Measurements from ENCODE around the gene OAS3. TPM values are rescaled to one million over a fixed set of nuclear protein-coding genes. Genes with fewer than 3 reads are reported as not detected.

OAS3 gene
- total and polyA plus RNA-seq, 4 experiments from 2014 or later: 14.4 to 31.3 (median 21.4) TPM

- peaks cover 0 to 4% (median 0%) of the 10 kb centered on the region in 8 donors for H3K9me3 Mint-ChIP-seq
- peak overlapping the region; percentile 24 to 88 (median 67) for H3K27ac Mint-ChIP-seq
- Histone ChIP-seq H3K36me3 (ENCODE audit: insufficient read depth, low read length) (peaks cover 65% of the 10 kb centered on the region), H3K4me1 (ENCODE audit: insufficient read depth, low read length) (peaks cover 9% of the 10 kb centered on the region), H3K27me3 (ENCODE audit: insufficient read depth, low read length) (no peaks in the 10 kb centered on the region), H3K27ac (ENCODE audit: low read depth, low read length) (no peak overlapping the region), H3K9me3 (ENCODE audit: control insufficient read depth in 1 of 2, low read length in 2 of 2) (no peaks in the 10 kb centered on the region), H3K4me3 (ENCODE audit: low read length in 2 of 2) (no peak overlapping the region)
- no peak overlapping the region for H3K4me3 Mint-ChIP-seq
- DNase-seq: peak; percentile 37 to 62 (median 50)
- peaks cover 22 to 26% (median 24%) of the 10 kb centered on the region in 4 donors for H3K4me1 Mint-ChIP-seq
- no peaks in the 10 kb centered on the region for H3K27me3 Mint-ChIP-seq
- peaks cover 88 to 89% of the 10 kb centered on the region in 2 donors for H3K36me3 Mint-ChIP-seq
- CTCF ChIA-PET (ENCODE audit: partially characterized antibody): interaction anchor here (0.6 to 7.5 kb wide), 41 partner anchors 8 to 233 kb away, joined by 3 to 112 read pairs (median 4); partner anchors contain the start of genes OAS1 and OAS2
- intact Hi-C loops (cut with micrococcal nuclease): loop anchor here (1.0 to 10.0 kb wide), 5 partner anchors 14 to 182 kb away; partner anchors contain the start of gene OAS2
- POLR2A ChIA-PET (ENCODE audit: partially characterized antibody): interaction anchor here (0.6 to 7.5 kb wide), 4 partner anchors 14 to 160 kb away, joined by 3 to 101 read pairs (median 6); partner anchors contain the start of genes OAS2 and OAS3
Observed at GRCh38 chr12:112992541-112993398, 54.5 kb downstream of the OAS3 start.

- Mint-ChIP-seq H3K27ac (peak overlapping the region in 2 of 7 donors; percentile 28 to 38), H3K4me3 (no peak overlapping the region), H3K27me3 (no peaks in the 10 kb centered on the region), H3K9me3 (peaks cover 0 to 4% (median 0%) of the 10 kb centered on the region in 8 donors), H3K36me3 (peaks cover 89% of the 10 kb centered on the region in 2 donors), H3K4me1 (peaks cover 4 to 18% (median 8%) of the 10 kb centered on the region in 4 donors)
- intact Hi-C loops (cut with micrococcal nuclease): loop anchor here (10.0 kb wide), 1 partner anchor 100 kb away; no protein-coding TSS in a partner anchor
- CTCF ChIA-PET (ENCODE audit: partially characterized antibody): interaction anchor here (1.1 to 7.5 kb wide), 3 partner anchors 18 to 35 kb away, joined by 3 to 112 read pairs (median 24); partner anchors contain the start of gene OAS2
- Histone ChIP-seq H3K27ac (ENCODE audit: low read depth, low read length) (no peak overlapping the region), H3K36me3 (ENCODE audit: insufficient read depth, low read length) (peaks cover 65% of the 10 kb centered on the region), H3K4me1 (ENCODE audit: insufficient read depth, low read length) (no peaks in the 10 kb centered on the region), H3K9me3 (ENCODE audit: control insufficient read depth in 1 of 2, low read length in 2 of 2) (no peaks in the 10 kb centered on the region), H3K4me3 (ENCODE audit: low read length in 2 of 2) (no peak overlapping the region), H3K27me3 (ENCODE audit: insufficient read depth, low read length) (no peaks in the 10 kb centered on the region)
- POLR2A ChIA-PET (ENCODE audit: partially characterized antibody): no interaction called here
- no peak for DNase-seq
Observed at GRCh38 chr12:112995008-112995407, 56.7 kb downstream of the OAS3 start.

GRCh38 chr12:112996501-112996900 lies 58.2 kb downstream of the OAS3 start:
- peaks cover 62% of the 10 kb centered on the region for H3K36me3 ChIP-seq (ENCODE audit: insufficient read depth, low read length)
- Mint-ChIP-seq H3K36me3 (peaks cover 85% of the 10 kb centered on the region in 2 donors), H3K4me1 (peaks cover 3 to 16% (median 8%) of the 10 kb centered on the region in 4 donors), H3K27ac (peak overlapping the region in 1 of 7 donors; percentile 68), H3K4me3 (no peak overlapping the region), H3K9me3 (peaks cover 0 to 4% (median 0%) of the 10 kb centered on the region in 8 donors), H3K27me3 (no peaks in the 10 kb centered on the region)
- no peak overlapping the region for H3K27ac ChIP-seq (ENCODE audit: low read depth, low read length)
- no peaks in the 10 kb centered on the region for H3K27me3 ChIP-seq (ENCODE audit: insufficient read depth, low read length)
- ChIA-PET CTCF (ENCODE audit: partially characterized antibody) (no interaction called here), POLR2A (ENCODE audit: partially characterized antibody) (no interaction called here)
- no peak for DNase-seq
- intact Hi-C loops (cut with micrococcal nuclease): loop anchor here (10.0 kb wide), 1 partner anchor 98 kb away; no protein-coding TSS in a partner anchor
- no peaks in the 10 kb centered on the region for H3K9me3 ChIP-seq (ENCODE audit: control insufficient read depth in 1 of 2, low read length in 2 of 2)
- no peak overlapping the region for H3K4me3 ChIP-seq (ENCODE audit: low read length in 2 of 2)
- H3K4me1 ChIP-seq (ENCODE audit: insufficient read depth, low read length): no peaks in the 10 kb centered on the region

GRCh38 chr12:112997506-112997905 lies 59.2 kb downstream of the OAS3 start:
- Mint-ChIP-seq H3K4me3 (no peak overlapping the region), H3K27ac (peak overlapping the region in 3 of 7 donors; percentile 17 to 44 (median 17)), H3K36me3 (peaks cover 81 to 84% of the 10 kb centered on the region in 2 donors), H3K4me1 (peaks cover 3 to 14% (median 8%) of the 10 kb centered on the region in 4 donors), H3K27me3 (no peaks in the 10 kb centered on the region), H3K9me3 (peaks cover 0 to 4% (median 0%) of the 10 kb centered on the region in 8 donors)
- no peak for DNase-seq
- intact Hi-C loops (cut with micrococcal nuclease): loop anchor here (10.0 kb wide), 1 partner anchor 97 kb away; no protein-coding TSS in a partner anchor
- ChIA-PET POLR2A (ENCODE audit: partially characterized antibody) (interaction anchor here (0.8 to 1.5 kb wide), 2 partner anchors 8 to 18 kb away, joined by 3 to 4 read pairs; no protein-coding TSS in a partner anchor), CTCF (ENCODE audit: partially characterized antibody) (interaction anchor here (0.8 to 1.4 kb wide), 4 partner anchors 9 to 97 kb away, joined by 3 to 4 read pairs (median 4); partner anchors contain the start of gene OAS2)
- Histone ChIP-seq H3K27ac (ENCODE audit: low read depth, low read length) (no peak overlapping the region), H3K4me1 (ENCODE audit: insufficient read depth, low read length) (no peaks in the 10 kb centered on the region), H3K4me3 (ENCODE audit: low read length in 2 of 2) (no peak overlapping the region), H3K36me3 (ENCODE audit: insufficient read depth, low read length) (peaks cover 66% of the 10 kb centered on the region), H3K27me3 (ENCODE audit: insufficient read depth, low read length) (no peaks in the 10 kb centered on the region), H3K9me3 (ENCODE audit: control insufficient read depth in 1 of 2, low read length in 2 of 2) (no peaks in the 10 kb centered on the region)

GRCh38 chr12:112998987-112999767 lies 60.9 kb downstream of the OAS3 start:
- intact Hi-C loops (cut with micrococcal nuclease): loop anchor here (10.0 kb wide), 1 partner anchor 96 kb away; no protein-coding TSS in a partner anchor
- Histone ChIP-seq H3K27me3 (ENCODE audit: insufficient read depth, low read length) (no peaks in the 10 kb centered on the region), H3K27ac (ENCODE audit: low read depth, low read length) (no peak overlapping the region), H3K36me3 (ENCODE audit: insufficient read depth, low read length) (peaks cover 82% of the 10 kb centered on the region), H3K4me1 (ENCODE audit: insufficient read depth, low read length) (no peaks in the 10 kb centered on the region), H3K4me3 (ENCODE audit: low read length in 2 of 2) (no peak overlapping the region), H3K9me3 (ENCODE audit: control insufficient read depth in 1 of 2, low read length in 2 of 2) (no peaks in the 10 kb centered on the region)
- Mint-ChIP-seq H3K4me1 (peaks cover 0 to 8% (median 4%) of the 10 kb centered on the region in 4 donors), H3K36me3 (peaks cover 87 to 88% of the 10 kb centered on the region in 2 donors), H3K27me3 (no peaks in the 10 kb centered on the region), H3K4me3 (no peak overlapping the region), H3K9me3 (peaks cover 0 to 2% (median 0%) of the 10 kb centered on the region in 8 donors), H3K27ac (peak overlapping the region in 4 of 7 donors; percentile 6 to 70 (median 35))
- CTCF ChIA-PET (ENCODE audit: partially characterized antibody): no interaction called here
- no peak for DNase-seq
- POLR2A ChIA-PET (ENCODE audit: partially characterized antibody): no interaction called here

- Histone ChIP-seq H3K27me3 (ENCODE audit: insufficient read depth, low read length) (no peaks in the 10 kb centered on the region), H3K36me3 (ENCODE audit: insufficient read depth, low read length) (peaks cover 87% of the 10 kb centered on the region), H3K4me3 (ENCODE audit: low read length in 2 of 2) (no peak overlapping the region), H3K4me1 (ENCODE audit: insufficient read depth, low read length) (no peaks in the 10 kb centered on the region), H3K27ac (ENCODE audit: low read depth, low read length) (no peak overlapping the region), H3K9me3 (ENCODE audit: control insufficient read depth in 1 of 2, low read length in 2 of 2) (no peaks in the 10 kb centered on the region)
- H3K4me3 Mint-ChIP-seq: no peak overlapping the region
- peaks cover 0 to 5% (median under 1%) of the 10 kb centered on the region in 4 donors for H3K4me1 Mint-ChIP-seq
- H3K27ac Mint-ChIP-seq: peak overlapping the region in 1 of 7 donors; percentile 25
- H3K36me3 Mint-ChIP-seq: peaks cover 87 to 92% of the 10 kb centered on the region in 2 donors
- CTCF ChIA-PET (ENCODE audit: partially characterized antibody): no interaction called here
- H3K9me3 Mint-ChIP-seq: peaks cover 0 to 2% (median 0%) of the 10 kb centered on the region in 8 donors
- no peak for DNase-seq
- no peaks in the 10 kb centered on the region for H3K27me3 Mint-ChIP-seq
- intact Hi-C loops (cut with micrococcal nuclease): no loop called here
- POLR2A ChIA-PET (ENCODE audit: partially characterized antibody): no interaction called here
Observed at GRCh38 chr12:113000433-113000832, 62.2 kb downstream of the OAS3 start.
